ENCODE data around the gene NPIPB9. TPM values are rescaled to one million over a fixed set of nuclear protein-coding genes. Genes with fewer than 3 reads are reported as not detected.

NPIPB9 gene
- total RNA-seq, 1 experiment from 2014 or later, result not detected

Other genes starting within 250 kb of the NPIPB9 start
- gene IL27, start 245.0 kb upstream of the NPIPB9 start, total RNA-seq (2014; rRNA removed; shearing (Covaris generic)), result not detected in 2 replicates
- 1.1 and 3.5 TPM in 2 replicates for gene NUPR1, start 212.8 kb upstream of the NPIPB9 start, total RNA-seq (2014; rRNA removed; shearing (Covaris generic))
- gene SGF29, start 197.9 kb upstream of the NPIPB9 start, total RNA-seq (2014; rRNA removed; shearing (Covaris generic)), result 16.5 and 16.7 TPM in 2 replicates
- gene SULT1A2, start 154.7 kb upstream of the NPIPB9 start, total RNA-seq (2014; rRNA removed; shearing (Covaris generic)), result not detected in 2 replicates
- gene SULT1A1, start 141.7 kb upstream of the NPIPB9 start, total RNA-seq (2014; rRNA removed; shearing (Covaris generic)), result 0.91 and 1.2 TPM in 2 replicates
- not detected in 2 replicates for gene NPIPB8, start 113.7 kb upstream of the NPIPB9 start, total RNA-seq (2014; rRNA removed; shearing (Covaris generic))
- gene EIF3C, start 40.3 kb upstream of the NPIPB9 start, total RNA-seq (2014; rRNA removed; shearing (Covaris generic)), result 21.4 and 41.2 TPM in 2 replicates
- gene ATXN2L, start 71.2 kb downstream of the NPIPB9 start, total RNA-seq (2014; rRNA removed; shearing (Covaris generic)), result 30.2 and 43.6 TPM in 2 replicates
- gene TUFM, start 94.6 kb downstream of the NPIPB9 start, total RNA-seq (2014; rRNA removed; shearing (Covaris generic)), result 121 and 131 TPM in 2 replicates
- 9.9 and 16.2 TPM in 2 replicates for gene SH2B1, start 112.1 kb downstream of the NPIPB9 start, total RNA-seq (2014; rRNA removed; shearing (Covaris generic))
- gene ATP2A1, start 126.7 kb downstream of the NPIPB9 start, total RNA-seq (2014; rRNA removed; shearing (Covaris generic)), result not detected in 2 replicates
- gene RABEP2, start 173.5 kb downstream of the NPIPB9 start, total RNA-seq (2014; rRNA removed; shearing (Covaris generic)), result 14.7 and 38.1 TPM in 2 replicates
- gene CD19, start 180.2 kb downstream of the NPIPB9 start, total RNA-seq (2014; rRNA removed; shearing (Covaris generic)), result not detected in 2 replicates
- 22.2 and 23.7 TPM in 2 replicates for gene NFATC2IP, start 199.2 kb downstream of the NPIPB9 start, total RNA-seq (2014; rRNA removed; shearing (Covaris generic))
- gene SPNS1, start 223.0 kb downstream of the NPIPB9 start, total RNA-seq (2014; rRNA removed; shearing (Covaris generic)), result 28.8 and 48.7 TPM in 2 replicates
- gene LAT, start 233.3 kb downstream of the NPIPB9 start, total RNA-seq (2014; rRNA removed; shearing (Covaris generic)), result 1.2 TPM in 1 of 2 replicates, not detected in the other